Left lobe of liver (tissue), 2 donors: ENCODE data around the gene RUVBL1. TPM values are rescaled to one million over a fixed set of nuclear protein-coding genes. Genes with fewer than 3 reads are reported as not detected.
"Not testable (repeated sequence)": the region's sequence is repeated elsewhere in the genome, so short reads cannot be mapped to it uniquely, and the experiment has no call there.

Experiments used
- ATAC-seq: fragments of 200-7000 bp; cut with Tn5 transposase; one replicate; pipeline ENCODE4 v1.9.1; 2020; ENCODE audit warnings: mild to moderate bottlenecking, moderate library complexity
- DNase-seq: peaks from one replicate; pipeline ENCODE4 v3.0.0-alpha.2; 2020; ENCODE audit warnings: low spot score
- total RNA-seq: library from RNA; stranded (reverse); gene quantifications from one replicate; pipeline ENCODE4 v1.2.1, GENCODE V29; 2021
- donor health status: DM: no; HTN: no; CAD: no; lungs with moderate emphysema.
- donor health status: DM: no; HTN: yes; CAD: no.

RUVBL1 gene
- total RNA-seq, result 11.3 TPM

GRCh38 chr3:128123538-128124368 is at the start of gene RUVBL1:
Gene RUVBL1 (minus strand): TSS chr3:128123812. CDS start chr3:128123724, 88 bp downstream.
- ATAC-seq (peak; percentile 99), DNase-seq (peak; percentile 97)

- no peak for DNase-seq
- no peak for ATAC-seq
Measured at GRCh38 chr3:128173200-128173599, 49.6 kb upstream of the RUVBL1 start.

GRCh38 chr3:128170866-128171516 is 47.4 kb upstream of the RUVBL1 start:
- DNase-seq, result peak; percentile 69
- peak; percentile 84 for ATAC-seq

GRCh38 chr3:128168836-128169235 is 45.2 kb upstream of the RUVBL1 start:
- no peak for DNase-seq
- ATAC-seq, result no peak

- DNase-seq, result peak; percentile 82
- peak; percentile 90 for ATAC-seq
Measured at GRCh38 chr3:128167973-128168674, 44.5 kb upstream of the RUVBL1 start.

GRCh38 chr3:128167646-128167972 is 44.0 kb upstream of the RUVBL1 start:
- ATAC-seq (no peak), DNase-seq (no peak)

DNA sequence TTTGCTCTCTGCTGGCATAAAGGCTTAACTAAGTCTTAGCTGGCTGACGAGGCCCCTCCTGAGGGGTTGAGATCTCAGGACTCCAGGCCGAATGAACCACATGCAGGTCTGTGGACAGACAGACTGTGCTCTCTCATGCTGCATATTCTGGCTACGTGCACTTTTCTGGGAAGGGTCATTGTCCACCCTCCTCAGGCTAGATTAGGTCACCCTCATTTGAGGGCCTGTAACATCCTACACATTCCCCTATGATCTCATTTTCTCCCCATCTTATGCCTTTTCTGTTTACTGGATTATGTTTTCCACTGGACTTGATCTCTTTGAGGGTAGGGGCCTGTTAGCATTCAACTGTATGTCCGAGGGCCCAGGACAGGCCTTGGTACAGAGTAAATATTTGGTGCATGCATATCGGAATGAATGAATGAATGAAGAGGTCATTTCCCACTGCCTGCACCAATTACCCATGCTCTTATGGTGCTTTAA is 43.4 kb upstream of the RUVBL1 start:
- ATAC-seq (no peak), DNase-seq (no peak)

GRCh38 chr3:128163432-128163831 is 39.8 kb upstream of the RUVBL1 start:
- DNase-seq, result no peak

DNA sequence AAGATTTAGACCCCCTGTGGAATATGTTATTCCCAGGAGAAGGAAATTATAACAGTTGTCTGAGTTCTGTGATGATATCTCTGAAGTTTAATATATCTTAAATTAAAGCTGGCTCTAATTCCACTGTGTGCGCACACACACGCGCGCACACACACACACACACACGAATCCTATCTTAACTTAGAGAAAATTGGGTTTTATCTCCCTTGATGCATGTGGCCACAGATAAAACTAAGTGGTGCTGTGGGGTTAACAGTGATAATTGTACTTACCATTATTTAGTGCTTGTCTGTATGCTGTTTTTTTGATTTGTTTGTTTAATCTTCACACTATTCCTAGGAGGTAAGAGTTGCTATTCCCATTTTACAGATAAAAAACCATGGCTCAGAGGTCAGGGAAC is 37.0 kb upstream of the RUVBL1 start:
- ATAC-seq (no peak), DNase-seq (no peak)

More at GRCh38 chr3:128163432-128163831, 39.8 kb upstream of the RUVBL1 start:
- no peak for ATAC-seq

GRCh38 chr3:128155616-128156360 is 32.2 kb upstream of the RUVBL1 start:
- DNase-seq, result no peak
- ATAC-seq, result no peak

DNA sequence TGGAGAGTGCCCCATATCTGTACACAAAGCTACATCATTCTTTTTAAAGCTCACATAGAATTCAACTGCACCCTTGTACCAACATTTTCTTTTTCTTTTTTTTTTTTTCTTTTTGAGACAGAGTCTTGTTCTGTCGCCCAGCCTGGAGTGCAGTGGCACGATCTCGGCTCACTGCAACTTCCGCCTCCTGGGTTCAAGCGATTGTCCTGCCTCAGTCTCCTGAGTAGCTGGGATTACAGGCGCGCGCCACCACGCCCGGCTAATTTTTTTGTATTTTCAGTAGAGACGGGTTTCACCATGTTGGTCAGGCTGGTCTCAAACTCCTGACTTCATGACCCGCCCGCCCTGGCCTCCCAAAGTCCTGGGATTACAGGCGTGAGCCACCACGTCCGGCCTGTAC is 30.7 kb upstream of the RUVBL1 start:
- not testable (repeated sequence) for DNase-seq, ATAC-seq

GRCh38 chr3:128153156-128154041 is 29.8 kb upstream of the RUVBL1 start, which contains the start of gene EEFSEC:
Gene EEFSEC (plus strand): TSS chr3:128153481. CDS start chr3:128153508, 27 bp downstream.
- DNase-seq (peak; percentile 83), ATAC-seq (peak; percentile 88)

DNA sequence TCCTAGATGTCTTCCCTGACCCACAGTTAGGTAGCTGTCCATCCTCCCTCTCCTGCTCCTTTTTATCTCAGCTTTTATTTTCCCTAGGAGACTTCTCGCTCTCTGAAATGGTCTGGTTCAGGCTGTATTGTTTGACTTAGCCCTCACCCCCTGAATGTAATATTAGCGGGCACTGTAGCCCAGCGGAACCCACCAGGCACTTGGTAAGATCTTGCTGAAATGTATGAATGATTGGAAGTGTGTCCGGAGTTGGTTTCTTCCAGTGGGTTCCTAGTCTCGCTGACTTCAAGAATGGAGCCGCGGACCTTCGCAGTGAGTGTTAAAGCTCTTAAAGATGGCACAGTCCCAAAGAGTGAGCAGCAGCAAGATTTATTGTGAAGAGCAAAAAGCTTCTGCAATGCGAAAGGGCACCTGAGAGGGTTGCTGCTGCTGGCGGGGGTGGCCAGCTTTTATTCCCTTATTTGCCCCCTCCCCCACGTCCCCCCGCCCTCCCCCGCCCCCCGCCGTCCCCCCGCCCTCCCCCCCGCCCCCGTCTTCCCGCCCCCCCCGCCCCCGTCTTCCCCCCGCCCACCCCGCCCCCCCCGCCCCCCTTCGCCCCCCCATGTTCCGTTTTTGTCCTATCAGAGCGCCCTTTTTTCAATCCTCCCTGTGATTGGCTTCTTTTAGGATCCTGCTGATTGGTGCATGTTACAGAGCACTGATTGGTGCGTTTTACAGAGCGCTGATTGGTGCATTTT is 29.0 kb upstream of the RUVBL1 start:
- DNase-seq (no peak), ATAC-seq (no peak)

DNA sequence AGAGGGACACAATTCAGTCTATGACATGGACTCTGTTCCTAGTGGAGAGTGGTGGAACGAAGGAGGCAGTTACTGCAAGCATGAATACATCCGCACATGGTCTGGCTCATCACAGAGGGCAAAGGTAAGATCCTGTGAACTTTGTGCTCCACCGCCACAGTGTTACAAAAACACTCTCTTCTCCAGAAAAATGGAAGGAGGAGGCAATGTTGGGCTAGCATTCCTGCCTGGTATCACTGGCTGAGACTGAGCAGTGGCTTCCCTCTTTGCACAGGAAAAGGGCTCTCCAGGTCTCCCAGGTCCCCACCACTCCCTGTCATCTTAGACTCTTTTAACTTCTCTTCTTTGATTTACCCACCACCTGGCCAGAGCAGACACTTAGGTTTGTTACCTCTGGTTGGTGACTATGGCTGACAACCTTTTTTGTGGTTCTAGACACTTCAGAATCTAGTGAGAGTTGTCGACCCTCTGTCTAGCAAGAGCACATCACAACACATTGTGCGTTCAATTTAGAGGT is 28.2 kb upstream of the RUVBL1 start:
- peak; percentile 75 for DNase-seq
- ATAC-seq, result peak; percentile 72

DNA sequence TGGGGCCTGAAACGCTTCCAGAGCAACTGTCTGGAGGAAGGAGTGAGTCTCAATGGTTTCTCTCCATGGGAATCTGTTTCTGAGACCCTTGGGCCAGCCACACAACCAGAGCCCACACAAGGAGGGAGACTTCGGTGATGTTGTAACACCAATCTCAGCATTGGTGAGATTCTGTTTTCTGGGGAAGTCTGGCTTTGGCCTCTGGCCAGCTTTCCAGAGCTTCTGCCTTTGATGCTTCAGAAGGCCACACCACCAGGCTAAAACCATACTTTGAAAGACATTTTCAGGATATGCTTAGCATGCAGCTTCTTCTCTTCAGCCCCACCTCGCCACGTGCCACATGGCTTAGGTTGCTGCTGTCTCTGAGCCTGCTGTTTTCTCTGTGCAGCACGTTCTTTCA is 26.0 kb upstream of the RUVBL1 start:
- no peak for ATAC-seq
- DNase-seq, result no peak

DNA sequence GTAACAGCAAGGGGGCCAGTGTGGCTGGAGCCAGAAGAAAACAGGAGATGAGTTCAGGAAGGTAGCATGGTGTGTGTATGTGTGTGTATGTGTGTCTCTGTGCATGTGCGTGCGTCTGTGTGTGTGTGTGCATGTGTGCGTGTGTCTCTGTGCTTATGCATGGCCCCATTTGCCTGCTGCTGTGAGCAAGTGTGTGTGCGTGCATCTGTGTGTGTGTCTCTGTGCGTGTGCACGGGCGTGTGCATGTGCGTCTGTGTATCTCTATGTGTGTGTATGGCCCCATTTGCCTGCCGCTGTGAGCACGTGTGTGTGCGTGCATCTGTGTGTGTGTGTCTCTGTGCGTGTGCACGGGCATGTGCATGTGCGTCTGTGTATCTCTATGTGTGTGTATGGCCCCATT is 22.6 kb upstream of the RUVBL1 start:
- ATAC-seq (no peak), DNase-seq (no peak)

DNA sequence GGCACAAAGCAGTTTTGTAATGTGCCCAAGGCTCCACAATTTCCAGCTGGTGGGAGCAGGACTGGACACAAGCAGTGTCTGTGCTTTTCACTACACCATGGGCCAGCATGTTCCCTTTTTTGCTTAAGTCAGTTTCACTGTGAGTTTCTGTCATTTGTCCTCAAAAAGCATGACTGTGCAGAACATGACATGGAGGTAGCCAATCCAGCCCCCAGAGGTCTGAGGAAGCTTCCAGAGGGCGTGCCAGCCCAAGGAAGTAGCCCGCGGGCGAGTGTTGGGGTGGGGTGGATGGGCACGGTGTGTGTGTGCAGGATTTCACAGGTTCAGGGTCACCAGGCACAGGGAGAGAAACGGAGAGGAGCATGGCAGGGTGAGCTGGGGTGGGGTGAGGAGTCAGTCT is 21.7 kb upstream of the RUVBL1 start:
- DNase-seq, result no peak
- peak; percentile 33 for ATAC-seq

- no peak for DNase-seq
Measured at GRCh38 chr3:128144512-128145187, 21.0 kb upstream of the RUVBL1 start.

More at GRCh38 chr3:128144512-128145187, 21.0 kb upstream of the RUVBL1 start:
- no peak for ATAC-seq
